PC-9 (cell line): Measurements from ENCODE around the gene ZNF362.

Experiments used
- EZH2 ChIP-seq: fragments of 200-600 bp; sonication (generic); IDR thresholded peaks from 2 replicates; pipeline ENCODE4 v1.8.0; 2017; ENCODE audit warnings: antibody characterized with exemption, low read depth
- TF ChIP-seq, protein P1 (sequence below): fragments of 200-600 bp; sonication (generic); conservative IDR thresholded peaks from 2 replicates; pipeline ENCODE4 v1.6.1; 2017; ENCODE audit warnings: mixed run types, antibody characterized with exemption, mild to moderate bottlenecking, moderate library complexity

DNA sequence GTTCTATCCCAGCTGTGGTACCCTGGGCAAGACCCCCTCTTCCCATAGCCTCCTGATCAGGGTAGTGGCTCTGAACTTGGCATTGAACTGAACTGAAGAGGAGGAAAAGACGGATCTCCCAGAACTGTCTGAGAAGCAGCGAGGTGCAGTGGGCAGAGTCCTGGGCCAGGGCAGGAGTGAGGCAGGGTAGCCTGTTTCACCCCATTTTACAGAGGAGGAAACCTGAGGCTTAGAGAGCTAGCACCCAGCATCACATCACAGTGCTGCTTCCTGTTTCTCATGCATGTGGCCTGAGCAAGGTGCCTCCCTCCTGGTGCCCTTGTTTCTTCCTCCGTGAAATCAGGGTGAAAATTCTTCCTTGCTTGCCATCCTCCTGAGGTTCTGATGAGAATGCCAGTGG is 17.1 kb downstream of the ZNF362 start:
- TF ChIP-seq, protein P1, sequence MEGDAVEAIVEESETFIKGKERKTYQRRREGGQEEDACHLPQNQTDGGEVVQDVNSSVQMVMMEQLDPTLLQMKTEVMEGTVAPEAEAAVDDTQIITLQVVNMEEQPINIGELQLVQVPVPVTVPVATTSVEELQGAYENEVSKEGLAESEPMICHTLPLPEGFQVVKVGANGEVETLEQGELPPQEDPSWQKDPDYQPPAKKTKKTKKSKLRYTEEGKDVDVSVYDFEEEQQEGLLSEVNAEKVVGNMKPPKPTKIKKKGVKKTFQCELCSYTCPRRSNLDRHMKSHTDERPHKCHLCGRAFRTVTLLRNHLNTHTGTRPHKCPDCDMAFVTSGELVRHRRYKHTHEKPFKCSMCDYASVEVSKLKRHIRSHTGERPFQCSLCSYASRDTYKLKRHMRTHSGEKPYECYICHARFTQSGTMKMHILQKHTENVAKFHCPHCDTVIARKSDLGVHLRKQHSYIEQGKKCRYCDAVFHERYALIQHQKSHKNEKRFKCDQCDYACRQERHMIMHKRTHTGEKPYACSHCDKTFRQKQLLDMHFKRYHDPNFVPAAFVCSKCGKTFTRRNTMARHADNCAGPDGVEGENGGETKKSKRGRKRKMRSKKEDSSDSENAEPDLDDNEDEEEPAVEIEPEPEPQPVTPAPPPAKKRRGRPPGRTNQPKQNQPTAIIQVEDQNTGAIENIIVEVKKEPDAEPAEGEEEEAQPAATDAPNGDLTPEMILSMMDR: no peak
- TF ChIP-seq EZH2: no peak
